HepG2 (cell line): ENCODE measurements around the gene EPC1. TPM values are rescaled to one million over a fixed set of nuclear protein-coding genes. Genes with fewer than 3 reads are reported as not detected.

Source experiments
- AKAP8 ChIP-seq: sonication (generic); formaldehyde crosslinking; IDR thresholded peaks from 2 replicates; pipeline ENCODE4 v1.5.1; 2020; ENCODE audit warnings: mild to moderate bottlenecking, missing genetic modification reagents
- CCAR2 ChIP-seq: fragments of 200-400 bp; formaldehyde crosslinking; optimal IDR thresholded peaks from 2 replicates; pipeline ENCODE3; 2018; ENCODE audit warnings: low read depth, mild to moderate bottlenecking, low read length, moderate library complexity
- CHD2 ChIP-seq: IDR thresholded peaks from 2 replicates; pipeline ENCODE4 v1.6.1; 2011; ENCODE audit warnings: low read depth, low read length, improper control_type of control experiment
- ELF4 ChIP-seq: sonication (generic); formaldehyde crosslinking; IDR thresholded peaks from 2 replicates; pipeline ENCODE4 v1.5.0; 2020; ENCODE audit warnings: missing genetic modification reagents, mild to moderate bottlenecking, moderate library complexity, borderline replicate concordance
- NKX3-1 ChIP-seq: sonication (generic); formaldehyde crosslinking; IDR thresholded peaks from 2 replicates; pipeline ENCODE4 v1.5.0; 2020; ENCODE audit warnings: missing genetic modification reagents
- NONO ChIP-seq, 2 experiments: fragments of 450-650 bp in 1 of 2; sonication (generic) in 1 of 2; formaldehyde crosslinking in 1 of 2; IDR thresholded peaks in 1 of 2; conservative IDR thresholded peaks in 1 of 2; 2 replicates each; pipeline versions ENCODE4 v1.6.1 to v1.8.0; 2017 to 2022; ENCODE audit warnings: mild to moderate bottlenecking in 1 of 2, missing genetic modification reagents in 1 of 2, moderate library complexity in 1 of 2
- NR3C1 ChIP-seq: sonication (generic); formaldehyde crosslinking; IDR thresholded peaks from 2 replicates; pipeline ENCODE4 v1.4.0; 2020; ENCODE audit warnings: missing genetic modification reagents
- PLRG1 ChIP-seq: fragments of 450-650 bp; conservative IDR thresholded peaks from 2 replicates; pipeline ENCODE4 v1.6.1; 2016
- SMC3 ChIP-seq: IDR thresholded peaks from 2 replicates; pipeline ENCODE4 v1.6.1; 2011; ENCODE audit warnings: low read length, improper control_type of control experiment
- TGIF2 ChIP-seq: IDR thresholded peaks from 2 replicates; pipeline ENCODE4 v1.6.1; 2016; ENCODE audit warnings: control low read depth, missing compliant biosample characterization
- TRIM22 ChIP-seq: fragments of 450-650 bp; IDR thresholded peaks from 2 replicates; pipeline ENCODE4 v1.6.1; 2017
- ZBTB33 ChIP-seq: sonication (generic); formaldehyde crosslinking; IDR thresholded peaks from 2 replicates; pipeline ENCODE4 v1.4.0; 2020; ENCODE audit warnings: missing genetic modification reagents
- ZBTB40 ChIP-seq, 2 experiments: fragments of 450-650 bp in 1 of 2; sonication (generic) in 1 of 2; formaldehyde crosslinking in 1 of 2; IDR thresholded peaks; 2 replicates each; pipeline versions ENCODE4 v1.6.1 to v1.8.0; 2016 to 2022; ENCODE audit warnings: antibody characterized with exemption in 1 of 2, mild to moderate bottlenecking in 1 of 2, missing genetic modification reagents in 1 of 2
- ZEB1 ChIP-seq: IDR thresholded peaks from 2 replicates; pipeline ENCODE4 v1.6.1; 2012; ENCODE audit warnings: mild to moderate bottlenecking, low read depth, inconsistent platforms; ENCODE audit not compliant: insufficient replicate concordance
- ZNF101 ChIP-seq: sonication (generic); formaldehyde crosslinking; IDR thresholded peaks from 2 replicates; pipeline ENCODE4 v1.4.0; 2020; ENCODE audit warnings: mild to moderate bottlenecking, low read depth, missing genetic modification reagents, borderline replicate concordance
- ZNF710 ChIP-seq: sonication (generic); formaldehyde crosslinking; IDR thresholded peaks from 2 replicates; pipeline ENCODE4 v1.5.0; 2020; ENCODE audit warnings: mild to moderate bottlenecking, missing genetic modification reagents, borderline replicate concordance
- polyA plus RNA-seq, 8 experiments: library from polyadenylated mRNA; depleted of rRNA in 3 of 8; stranded (reverse) in 7 of 8; unstranded in 1 of 8; fragments of >200 nt; fragmentation: Illumina TruSeq in 4 of 8; extraction: Trizol in 4 of 8; gene quantifications; 2 replicates each; pipeline versions ENCODE4 v1.2.1 to v1.2.3, GENCODE V29; 2011 to 2016; ENCODE audit warnings: low read depth in 4 of 8, missing spikeins in 1 of 8, mixed read lengths in 1 of 8; ENCODE audit not compliant: insufficient read depth in 1 of 8
- total RNA-seq, 5 experiments: library from RNA; depleted of rRNA; stranded (reverse); fragments of >200 nt; fragmentation: Illumina TruSeq; extraction: Trizol; gene quantifications; 2 replicates each; pipeline ENCODE4 v1.2.3, GENCODE V29; 2016; ENCODE audit warnings: low read depth in 1 of 5

Gene EPC1
- total and polyA plus RNA-seq, 2 of the 13 experiments (the other 11 are each of a cell fraction or from before 2014, with no cell fraction given), result 28.7 to 44.2 TPM

GRCh38 chr10:32346134-32346550 is 816 bp downstream of the EPC1 start (continued):
- TF ChIP-seq ZBTB40 (IDR thresholded peaks at IDR 0.05) (no peak), ZBTB40 (CRISPR knock-in tag; IDR thresholded peaks at IDR 0.05) (no peak; the same call in 1 of the 2 replicates), ZBTB33 (peak; percentile 25; the same call in 1 of the 2 replicates), NONO (IDR thresholded peaks at IDR 0.05) (no peak), NONO (CRISPR knock-in tag; conservative IDR thresholded peaks at IDR 0.05) (peak; percentile 82), PLRG1 (no peak), NKX3-1 (CRISPR knock-in tag) (no peak), TRIM22 (no peak), AKAP8 (CRISPR knock-in tag) (no peak), SMC3 (peak; percentile 37; the same call in 1 of the 2 replicates), TGIF2 (CRISPR knock-in tag) (peak; percentile 73; the same call in 1 of the 2 replicates), CHD2 (no peak), ELF4 (CRISPR knock-in tag) (no peak), ZNF710 (CRISPR knock-in tag) (peak; percentile 72), NR3C1 (CRISPR knock-in tag) (no peak), CCAR2 (no peak), ZNF101 (CRISPR knock-in tag) (no peak), ZEB1 (no peak)
